ENCODE data around the gene IGLL5. TPM values are rescaled to one million over a fixed set of nuclear protein-coding genes. Genes with fewer than 3 reads are reported as not detected.

Gene IGLL5
- total and polyA plus RNA-seq, 2 of the 13 experiments (the other 11 are each of a cell fraction or from before 2014, with no cell fraction given) = not detected

- intact Hi-C loops (cut with micrococcal nuclease; ENCODE audit: unreplicated experiment) (no loop called here), in situ Hi-C loops (cut with HindIII; ENCODE audit: extremely low pct_ligation_motif_present, low pct_unique_long_range_greater_than_20kb) (no loop called here)
- H3K27ac ChIP-seq (ENCODE audit: extremely low read length, insufficient read depth, low read length) = no peak overlapping the region
- TF ChIP-seq RBM39 (IDR thresholded peaks at IDR 0.05; ENCODE audit: low read depth, low read length, poor library complexity, severe bottlenecking) (no peak), MNT (IDR thresholded peaks at IDR 0.05) (peak; percentile 47; the same call in 1 of the 2 replicates)
- 31% methylated on average over 11 of the region's 11 CpGs for whole genome bisulfite sequencing (ENCODE audit: low lambda C conversion rate)
- no peak overlapping the region for H3K4me2 ChIP-seq (ENCODE audit: low read depth, low read length)
- H3K79me2 ChIP-seq (ENCODE audit: insufficient read depth, low read length) = no peaks in the 10 kb centered on the region
- no peak overlapping the region for H2AFZ ChIP-seq (ENCODE audit: low read length)
- peaks cover 1 to 43% of the 10 kb centered on the region in 2 experiments; a peak in 3 of 5 replicates for H3K27me3 ChIP-seq (ENCODE audit: control insufficient read depth in 1 of 2, insufficient read depth in 2 of 2, low read length in 2 of 2)
- H4K20me1 ChIP-seq (ENCODE audit: insufficient read depth, low read length) = no peaks in the 10 kb centered on the region
- H3K36me3 ChIP-seq (replicated peaks in 1 of 2; ENCODE audit: control insufficient read depth in 1 of 2, insufficient read depth in 2 of 2, low read length in 2 of 2) = no peaks in the 10 kb centered on the region
- FAIRE-seq (no peak), ATAC-seq (no peak), DNase-seq (ENCODE audit: low spot score) (no peak)
- ChIA-PET POLR2A (no interaction called here), CTCF (ENCODE audit: low intra/inter-chr PET ratio, low total read pairs) (no interaction called here)
- H3K9ac ChIP-seq (ENCODE audit: insufficient read depth, low read depth, low read length) = no peak overlapping the region
- BruUV-seq (replicated peaks) = no TSS peak
- H3K4me3 ChIP-seq (replicated peaks in 1 of 3; ENCODE audit: insufficient read depth in 1 of 3, low read depth in 2 of 3, low read length in 3 of 3) = no peak overlapping the region
- H3K4me1 ChIP-seq (ENCODE audit: insufficient read depth, low read length) = peaks cover 6% of the 10 kb centered on the region
- no peaks in the 10 kb centered on the region for H3K9me3 ChIP-seq (ENCODE audit: low read length)
Measured at GRCh38 chr22:22934543-22935055, 47.0 kb downstream of the IGLL5 start.

DNA sequence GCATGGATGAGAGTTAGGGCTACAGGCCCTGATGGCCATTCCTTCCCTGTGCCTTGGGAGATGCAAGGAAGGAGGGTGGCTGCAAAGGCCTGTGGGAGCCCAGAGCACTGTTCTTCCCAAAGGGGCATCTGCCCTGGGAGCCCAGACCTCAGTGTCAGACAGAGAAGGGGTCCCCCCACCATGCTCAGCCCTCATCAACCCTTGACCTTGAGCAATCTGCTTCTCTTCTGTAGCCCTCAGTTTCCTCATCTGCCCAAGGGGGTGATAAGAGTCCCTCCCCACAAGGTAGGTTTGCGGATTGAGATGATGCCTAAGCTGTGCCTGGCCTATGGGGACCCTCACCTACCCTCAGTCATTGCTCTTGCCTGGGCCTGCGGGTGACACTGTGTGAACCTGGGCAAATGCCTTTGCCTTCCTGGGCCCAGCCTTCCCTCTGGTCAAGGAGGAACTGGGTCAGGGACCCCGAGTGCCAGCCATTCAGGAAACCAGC, 47.5 kb downstream of the IGLL5 start:
- in situ Hi-C loops (cut with HindIII; ENCODE audit: extremely low pct_ligation_motif_present, low pct_unique_long_range_greater_than_20kb) (no loop called here), intact Hi-C loops (cut with micrococcal nuclease; ENCODE audit: unreplicated experiment) (no loop called here)
- no peak overlapping the region for H3K27ac ChIP-seq (ENCODE audit: extremely low read length, insufficient read depth, low read length)
- WGBS (ENCODE audit: low lambda C conversion rate) = no CpG with 5 or more reads among the region's 3 CpGs
- H3K4me3 ChIP-seq (replicated peaks in 1 of 3; ENCODE audit: insufficient read depth in 1 of 3, low read depth in 2 of 3, low read length in 3 of 3) = no peak overlapping the region
- H4K20me1 ChIP-seq (ENCODE audit: insufficient read depth, low read length) = no peaks in the 10 kb centered on the region
- H3K9me3 ChIP-seq (ENCODE audit: low read length) = no peaks in the 10 kb centered on the region
- no peaks in the 10 kb centered on the region for H3K36me3 ChIP-seq (replicated peaks in 1 of 2; ENCODE audit: control insufficient read depth in 1 of 2, insufficient read depth in 2 of 2, low read length in 2 of 2)
- no peak overlapping the region for H3K9ac ChIP-seq (ENCODE audit: insufficient read depth, low read depth, low read length)
- ATAC-seq = no peak
- H3K4me1 ChIP-seq (ENCODE audit: insufficient read depth, low read length) = peaks cover 11% of the 10 kb centered on the region
- TF ChIP-seq, protein P1, sequence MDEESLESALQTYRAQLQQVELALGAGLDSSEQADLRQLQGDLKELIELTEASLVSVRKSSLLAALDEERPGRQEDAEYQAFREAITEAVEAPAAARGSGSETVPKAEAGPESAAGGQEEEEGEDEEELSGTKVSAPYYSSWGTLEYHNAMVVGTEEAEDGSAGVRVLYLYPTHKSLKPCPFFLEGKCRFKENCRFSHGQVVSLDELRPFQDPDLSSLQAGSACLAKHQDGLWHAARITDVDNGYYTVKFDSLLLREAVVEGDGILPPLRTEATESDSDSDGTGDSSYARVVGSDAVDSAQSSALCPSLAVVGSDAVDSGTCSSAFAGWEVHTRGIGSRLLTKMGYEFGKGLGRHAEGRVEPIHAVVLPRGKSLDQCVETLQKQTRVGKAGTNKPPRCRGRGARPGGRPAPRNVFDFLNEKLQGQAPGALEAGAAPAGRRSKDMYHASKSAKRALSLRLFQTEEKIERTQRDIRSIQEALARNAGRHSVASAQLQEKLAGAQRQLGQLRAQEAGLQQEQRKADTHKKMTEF (CRISPR knock-in tag; IDR thresholded peaks at IDR 0.05) = no peak
- BruUV-seq (replicated peaks) = no TSS peak
- POLR2A ChIA-PET = no interaction called here
- H3K4me2 ChIP-seq (ENCODE audit: low read depth, low read length) = no peak overlapping the region
- CTCF ChIA-PET (ENCODE audit: low intra/inter-chr PET ratio, low total read pairs) = no interaction called here
- H3K79me2 ChIP-seq (ENCODE audit: insufficient read depth, low read length) = no peaks in the 10 kb centered on the region
- H3K27me3 ChIP-seq (ENCODE audit: control insufficient read depth in 1 of 2, insufficient read depth in 2 of 2, low read length in 2 of 2) = peaks cover 1 to 38% of the 10 kb centered on the region in 2 experiments; a peak in 3 of 5 replicates
- DNase-seq (ENCODE audit: low spot score) = no peak
- FAIRE-seq = no peak
- H2AFZ ChIP-seq (ENCODE audit: low read length) = no peak overlapping the region
